ENCODE data around the gene DENND2D. TPM values are rescaled to one million over a fixed set of nuclear protein-coding genes. Genes with fewer than 3 reads are reported as not detected.

The DENND2D gene
- total and polyA plus RNA-seq, 2 donors (not counting 3 experiments of a cell fraction or from before 2014, with no cell fraction given), result 0.41 to 1.00 TPM

- TF ChIP-seq EZH2 (IDR thresholded peaks at IDR 0.05; ENCODE audit: borderline replicate concordance, low read depth, low read length, severe bottlenecking) (no peak), FOS (IDR thresholded peaks at IDR 0.05; ENCODE audit: borderline replicate concordance, insufficient read depth, low read length) (no peak), GATA2 (IDR thresholded peaks at IDR 0.05; ENCODE audit: insufficient read depth, insufficient read length, low read depth, low read length) (no peak), CTCF (IDR thresholded peaks at IDR 0.05; ENCODE audit: extremely low read depth in 1 of 2, insufficient read depth in 1 of 2, low read depth in 1 of 2, low read length in 2 of 2) (no peak), POLR2AphosphoS5 (IDR thresholded peaks at IDR 0.05; ENCODE audit: insufficient read depth, low read depth, low read length) (no peak), MAX (IDR thresholded peaks at IDR 0.05; ENCODE audit: insufficient read depth, insufficient read length) (no peak), JUN (IDR thresholded peaks at IDR 0.05; ENCODE audit: borderline replicate concordance, insufficient read depth, insufficient read length, low read depth) (no peak), POLR2A (IDR thresholded peaks at IDR 0.05; ENCODE audit: low read depth, low read length) (no peak), MYC (IDR thresholded peaks at IDR 0.05; ENCODE audit: low read depth, low read length) (no peak)
- no TSS peak for BruUV-seq (replicated peaks)
- no peak for DNase-seq (ENCODE audit: low read depth, low spot score)
Observed at GRCh38 chr1:111174070-111174469, 26.4 kb downstream of the DENND2D start.

More at GRCh38 chr1:111174070-111174469, 26.4 kb downstream of the DENND2D start:
- Histone ChIP-seq H3K9me1 (replicated peaks; ENCODE audit: control insufficient read depth, extremely low read depth, insufficient read depth, low read length) (no peaks in the 10 kb centered on the region), H3K4me2 (ENCODE audit: insufficient read depth, low read length) (no peak overlapping the region), H3K79me2 (ENCODE audit: control insufficient read depth, insufficient read depth, low read length) (peaks cover 2% of the 10 kb centered on the region), H3K9ac (replicated peaks; ENCODE audit: extremely low read depth, insufficient read depth, low read length) (no peak overlapping the region), H3K9me3 (replicated peaks; ENCODE audit: control insufficient read depth, insufficient read depth, low read length) (no peaks in the 10 kb centered on the region), H3K27ac (ENCODE audit: insufficient read depth, low read depth, low read length) (no peak overlapping the region), H3K4me1 (ENCODE audit: control insufficient read depth, extremely low read depth, insufficient read depth, low read length) (peaks cover 3% of the 10 kb centered on the region), H3K27me3 (ENCODE audit: control insufficient read depth in 2 of 2, insufficient read depth in 2 of 2, low read length in 2 of 2) (no peaks in the 10 kb centered on the region), H3K36me3 (ENCODE audit: control insufficient read depth in 2 of 2, extremely low read depth in 1 of 2, insufficient read depth in 2 of 2, low read length in 2 of 2) (peaks cover 2 to 7% of the 10 kb centered on the region in 2 experiments), H3K4me3 (replicated peaks in 1 of 3; ENCODE audit: insufficient read depth in 1 of 3, low read depth in 1 of 3, low read length in 3 of 3) (no peak overlapping the region), H4K20me1 (replicated peaks; ENCODE audit: control insufficient read depth, extremely low read depth, insufficient read depth, low read length) (no peaks in the 10 kb centered on the region), H2AFZ (ENCODE audit: low read depth, low read length) (no peak overlapping the region)
- ChIA-PET CTCF (no interaction called here), POLR2A (no interaction called here)
- intact Hi-C loops (cut with micrococcal nuclease), result no loop called here
- no peak for FAIRE-seq
- dilution Hi-C loops (cut with MboI; ENCODE audit: extremely low pct_ligation_motif_present, low sequenced_read_pairs), result no loop called here

Data from endothelial cell of umbilical vein (primary cell).